ENCODE results near the gene TOR1AIP2.
"Not testable (repeated sequence)": the region's sequence is repeated elsewhere in the genome, so short reads cannot be mapped to it uniquely, and the experiment has no call there.

TOR1AIP2 gene

DNA sequence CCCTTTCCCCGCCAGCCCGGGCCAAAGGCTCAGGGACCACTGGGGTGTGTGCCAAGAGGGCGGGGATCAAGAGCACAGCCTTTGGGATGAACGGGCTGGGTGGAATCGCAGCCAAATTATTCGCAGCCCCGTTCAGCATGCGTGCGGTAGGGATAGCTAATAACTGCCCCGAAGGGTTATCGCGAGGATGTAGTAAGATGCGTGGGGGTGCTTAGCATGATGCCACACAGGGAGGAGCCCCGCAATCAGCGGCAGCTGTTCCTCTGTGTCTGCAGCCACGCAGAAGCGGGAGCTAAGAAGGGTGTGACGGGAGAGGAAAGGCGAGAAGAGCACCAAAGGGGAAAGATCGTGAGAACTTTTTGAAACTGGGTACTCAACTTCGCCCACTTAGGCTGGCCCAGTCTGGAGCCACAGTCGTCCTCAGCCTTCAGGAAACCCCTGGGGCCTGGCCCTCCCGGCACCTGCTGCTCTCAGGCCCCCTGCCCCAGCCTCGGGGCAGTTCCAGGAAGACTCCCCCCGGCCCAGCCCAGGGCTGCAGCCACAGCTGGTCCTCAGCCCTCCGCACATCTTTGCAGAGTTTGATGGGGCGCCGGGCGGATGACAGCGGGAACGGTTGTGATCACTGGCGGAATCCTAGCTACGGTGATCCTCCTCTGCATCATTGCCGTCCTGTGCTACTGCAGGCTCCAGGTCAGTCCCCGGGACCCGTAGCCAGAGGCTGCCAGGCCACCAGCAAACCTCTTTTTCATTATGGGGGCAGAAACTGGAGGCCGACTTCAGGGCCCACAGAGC, 64.9 kb downstream of the TOR1AIP2 start:
- Histone ChIP-seq H3K9ac (ENCODE audit: low read length) (no peak overlapping the region), H3K4me1 (ENCODE audit: insufficient read depth, low read length) (peaks cover 15% of the 10 kb centered on the region), H3K27me3 (ENCODE audit: control insufficient read depth in 1 of 2, insufficient read depth in 2 of 2, low read length in 2 of 2) (no peaks in the 10 kb centered on the region), H3K27ac (ENCODE audit: low read depth, low read length) (no peak overlapping the region), H3K4me3 (ENCODE audit: low read depth in 1 of 2, low read length in 2 of 2) (no peak overlapping the region), H3K9me3 (ENCODE audit: low read length) (no peaks in the 10 kb centered on the region), H3K36me3 (ENCODE audit: insufficient read depth, low read length) (no peaks in the 10 kb centered on the region)

DNA sequence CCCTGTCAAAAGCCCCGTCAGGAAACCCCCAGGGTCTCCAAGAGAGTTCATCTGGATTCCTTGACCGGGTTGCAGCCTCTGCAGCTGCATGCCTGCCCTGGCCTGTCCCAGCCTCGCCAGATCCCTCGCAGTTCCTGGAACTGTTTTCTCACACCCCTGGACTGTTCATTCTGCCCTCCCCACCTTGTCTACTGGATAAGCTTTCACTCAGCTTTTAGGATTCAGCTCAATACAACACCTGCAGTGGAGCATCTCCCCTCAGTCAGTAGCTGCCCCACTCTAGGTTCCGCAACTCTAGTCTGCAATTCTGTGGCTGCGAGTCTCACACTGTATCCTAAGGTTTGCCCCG, 67.3 kb downstream of the TOR1AIP2 start:
- Histone ChIP-seq H3K4me3 (ENCODE audit: low read depth in 1 of 2, low read length in 2 of 2) (no peak overlapping the region), H3K9me3 (ENCODE audit: low read length) (no peaks in the 10 kb centered on the region), H3K27ac (ENCODE audit: low read depth, low read length) (no peak overlapping the region), H3K36me3 (ENCODE audit: insufficient read depth, low read length) (no peaks in the 10 kb centered on the region), H3K4me1 (ENCODE audit: insufficient read depth, low read length) (peaks cover 10% of the 10 kb centered on the region), H3K9ac (ENCODE audit: low read length) (no peak overlapping the region), H3K27me3 (ENCODE audit: control insufficient read depth in 1 of 2, insufficient read depth in 2 of 2, low read length in 2 of 2) (no peaks in the 10 kb centered on the region)

- no peak overlapping the region for H3K9ac ChIP-seq (ENCODE audit: low read length)
- no peaks in the 10 kb centered on the region for H3K27me3 ChIP-seq (ENCODE audit: control insufficient read depth in 1 of 2, insufficient read depth in 2 of 2, low read length in 2 of 2)
- no peak overlapping the region for H3K4me3 ChIP-seq (ENCODE audit: low read depth in 1 of 2, low read length in 2 of 2)
- peaks cover 5% of the 10 kb centered on the region for H3K4me1 ChIP-seq (ENCODE audit: insufficient read depth, low read length)
- no peaks in the 10 kb centered on the region for H3K9me3 ChIP-seq (ENCODE audit: low read length)
- H3K36me3 ChIP-seq (ENCODE audit: insufficient read depth, low read length) = no peaks in the 10 kb centered on the region
- no peak overlapping the region for H3K27ac ChIP-seq (ENCODE audit: low read depth, low read length)
Measured at GRCh38 chr1:179809506-179810366, 67.9 kb downstream of the TOR1AIP2 start.

- no peak overlapping the region for H3K9ac ChIP-seq (ENCODE audit: low read length)
- no peaks in the 10 kb centered on the region for H3K9me3 ChIP-seq (ENCODE audit: low read length)
- H3K4me1 ChIP-seq (ENCODE audit: insufficient read depth, low read length) = no peaks in the 10 kb centered on the region
- no peaks in the 10 kb centered on the region for H3K27me3 ChIP-seq (ENCODE audit: control insufficient read depth in 1 of 2, insufficient read depth in 2 of 2, low read length in 2 of 2)
- no peak overlapping the region for H3K27ac ChIP-seq (ENCODE audit: low read depth, low read length)
- no peaks in the 10 kb centered on the region for H3K36me3 ChIP-seq (ENCODE audit: insufficient read depth, low read length)
- no peak overlapping the region for H3K4me3 ChIP-seq (ENCODE audit: low read depth in 1 of 2, low read length in 2 of 2)
Measured at GRCh38 chr1:179808503-179808902, 69.1 kb downstream of the TOR1AIP2 start.

- no peaks in the 10 kb centered on the region for H3K9me3 ChIP-seq (ENCODE audit: low read length)
- H3K36me3 ChIP-seq (ENCODE audit: insufficient read depth, low read length) = no peaks in the 10 kb centered on the region
- no peak overlapping the region for H3K4me3 ChIP-seq (ENCODE audit: low read depth in 1 of 2, low read length in 2 of 2)
- H3K9ac ChIP-seq (ENCODE audit: low read length) = no peak overlapping the region
- no peaks in the 10 kb centered on the region for H3K4me1 ChIP-seq (ENCODE audit: insufficient read depth, low read length)
- H3K27ac ChIP-seq (ENCODE audit: low read depth, low read length) = no peak overlapping the region
- H3K27me3 ChIP-seq (ENCODE audit: control insufficient read depth in 1 of 2, insufficient read depth in 2 of 2, low read length in 2 of 2) = no peaks in the 10 kb centered on the region
Measured at GRCh38 chr1:179807691-179808485, 69.7 kb downstream of the TOR1AIP2 start.

DNA sequence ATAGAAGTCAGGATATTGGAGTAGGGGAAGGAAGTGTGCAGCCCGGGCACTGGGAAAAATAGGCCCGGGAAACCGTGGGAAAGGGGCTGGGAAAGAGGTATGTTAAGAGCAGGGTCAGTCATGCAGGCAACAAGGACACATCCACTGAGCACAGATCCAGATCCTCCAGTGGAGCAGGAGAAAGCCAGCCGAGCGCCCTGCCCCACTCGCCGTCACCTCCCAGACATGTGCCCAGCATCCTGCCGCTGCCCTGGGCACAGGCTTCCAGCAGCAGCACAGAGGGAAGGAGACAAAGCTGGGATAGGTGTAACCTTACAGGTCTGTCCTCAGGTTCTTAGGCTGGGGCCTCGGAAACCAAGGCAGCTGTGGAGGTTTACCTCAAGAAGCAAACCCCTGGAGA, 70.3 kb downstream of the TOR1AIP2 start:
- Histone ChIP-seq H3K27ac (ENCODE audit: low read depth, low read length) (no peak overlapping the region), H3K4me3 (ENCODE audit: low read depth in 1 of 2, low read length in 2 of 2) (no peak overlapping the region)

DNA sequence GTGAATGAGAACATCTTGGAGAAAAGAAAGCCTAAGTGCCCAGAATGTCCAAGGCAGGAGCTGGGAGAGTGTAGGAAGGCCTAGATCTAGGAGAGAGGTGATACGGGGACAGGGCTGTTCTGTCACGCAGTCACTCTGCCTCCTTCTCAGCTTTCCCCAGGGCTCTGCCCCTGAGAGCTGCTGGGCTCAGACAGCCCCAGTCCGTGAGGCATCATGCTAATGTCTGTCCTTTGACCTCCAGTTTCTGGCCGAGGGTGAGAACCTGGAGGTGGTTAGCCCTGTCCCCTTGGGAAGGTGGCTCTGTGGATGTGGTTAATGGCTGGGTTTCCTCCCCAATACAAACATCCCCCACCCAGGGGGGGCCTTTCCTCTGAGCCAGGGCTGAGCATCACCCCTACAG, 71.3 kb downstream of the TOR1AIP2 start:
- H3K4me1 ChIP-seq (ENCODE audit: insufficient read depth, low read length) = no peaks in the 10 kb centered on the region
- no peaks in the 10 kb centered on the region for H3K27me3 ChIP-seq (ENCODE audit: control insufficient read depth in 1 of 2, insufficient read depth in 2 of 2, low read length in 2 of 2)
- no peak overlapping the region for H3K9ac ChIP-seq (ENCODE audit: low read length)
- no peak overlapping the region for H3K27ac ChIP-seq (ENCODE audit: low read depth, low read length)
- no peaks in the 10 kb centered on the region for H3K9me3 ChIP-seq (ENCODE audit: low read length)
- H3K36me3 ChIP-seq (ENCODE audit: insufficient read depth, low read length) = no peaks in the 10 kb centered on the region
- no peak overlapping the region for H3K4me3 ChIP-seq (ENCODE audit: low read depth in 1 of 2, low read length in 2 of 2)

More for the DNA sequence above, 70.3 kb downstream of the TOR1AIP2 start:
- H3K9me3 ChIP-seq (ENCODE audit: low read length) = no peaks in the 10 kb centered on the region
- H3K36me3 ChIP-seq (ENCODE audit: insufficient read depth, low read length) = no peaks in the 10 kb centered on the region
- no peaks in the 10 kb centered on the region for H3K4me1 ChIP-seq (ENCODE audit: insufficient read depth, low read length)
- H3K27me3 ChIP-seq (ENCODE audit: control insufficient read depth in 1 of 2, insufficient read depth in 2 of 2, low read length in 2 of 2) = no peaks in the 10 kb centered on the region
- H3K9ac ChIP-seq (ENCODE audit: low read length) = no peak overlapping the region

- no peaks in the 10 kb centered on the region for H3K27me3 ChIP-seq (ENCODE audit: control insufficient read depth in 1 of 2, insufficient read depth in 2 of 2, low read length in 2 of 2)
- no peak overlapping the region for H3K9ac ChIP-seq (ENCODE audit: low read length)
Measured at GRCh38 chr1:179805291-179806195, 72.1 kb downstream of the TOR1AIP2 start.

DNA sequence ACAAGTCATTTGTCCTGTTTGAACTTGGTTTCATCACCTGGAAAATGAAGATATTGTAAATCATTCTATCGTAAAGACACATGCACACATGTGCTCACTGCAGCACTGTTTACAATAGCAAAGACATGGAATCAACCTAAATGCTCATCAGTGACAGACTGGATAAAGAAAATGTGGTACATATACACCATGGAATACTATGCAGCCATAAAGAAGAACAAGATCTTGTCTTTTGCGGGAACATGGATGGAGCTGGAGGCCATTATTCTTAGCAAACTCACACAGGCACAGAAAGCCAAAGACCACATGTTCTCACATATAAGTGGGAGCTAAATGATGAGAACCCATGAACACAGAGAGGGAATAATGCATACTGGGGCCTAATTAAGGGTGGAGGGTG, 73.2 kb downstream of the TOR1AIP2 start:
- H3K4me3 ChIP-seq (ENCODE audit: low read depth in 1 of 2, low read length in 2 of 2); H3K27ac ChIP-seq (ENCODE audit: low read depth, low read length); H3K36me3 ChIP-seq (ENCODE audit: insufficient read depth, low read length); H3K9me3 ChIP-seq (ENCODE audit: low read length); H3K4me1 ChIP-seq (ENCODE audit: insufficient read depth, low read length); H3K9ac ChIP-seq (ENCODE audit: low read length); H3K27me3 ChIP-seq (ENCODE audit: control insufficient read depth in 1 of 2, insufficient read depth in 2 of 2, low read length in 2 of 2): not testable (repeated sequence)

More at GRCh38 chr1:179805291-179806195, 72.1 kb downstream of the TOR1AIP2 start:
- no peak overlapping the region for H3K27ac ChIP-seq (ENCODE audit: low read depth, low read length)
- no peaks in the 10 kb centered on the region for H3K9me3 ChIP-seq (ENCODE audit: low read length)
- H3K4me1 ChIP-seq (ENCODE audit: insufficient read depth, low read length) = no peaks in the 10 kb centered on the region
- no peak overlapping the region for H3K4me3 ChIP-seq (ENCODE audit: low read depth in 1 of 2, low read length in 2 of 2)
- no peaks in the 10 kb centered on the region for H3K36me3 ChIP-seq (ENCODE audit: insufficient read depth, low read length)

GRCh38 chr1:179803918-179804317, 73.7 kb downstream of the TOR1AIP2 start:
- H3K36me3 ChIP-seq (ENCODE audit: insufficient read depth, low read length) = no peaks in the 10 kb centered on the region
- H3K27ac ChIP-seq (ENCODE audit: low read depth, low read length) = no peak overlapping the region
- H3K9me3 ChIP-seq (ENCODE audit: low read length) = no peaks in the 10 kb centered on the region
- H3K27me3 ChIP-seq (ENCODE audit: control insufficient read depth in 1 of 2, insufficient read depth in 2 of 2, low read length in 2 of 2) = no peaks in the 10 kb centered on the region
- no peak overlapping the region for H3K9ac ChIP-seq (ENCODE audit: low read length)
- H3K4me1 ChIP-seq (ENCODE audit: insufficient read depth, low read length) = no peaks in the 10 kb centered on the region
- H3K4me3 ChIP-seq (ENCODE audit: low read depth in 1 of 2, low read length in 2 of 2) = no peak overlapping the region

All from muscle layer of colon (tissue), 2 donors.